ENCODE measurements around the gene INPP5D.

GRCh38 chr2:233197022-233197421, 136.9 kb downstream of the INPP5D start:
- no peak for TF ChIP-seq CTCF (IDR thresholded peaks at IDR 0.05; ENCODE audit: low read depth, low read length, missing input control)
- no peak for TF ChIP-seq SP1 (IDR thresholded peaks at IDR 0.05)
- TF ChIP-seq YY1 (IDR thresholded peaks at IDR 0.05): no peak
- TF ChIP-seq RAD21 (IDR thresholded peaks at IDR 0.05): no peak
- TF ChIP-seq ATF3 (IDR thresholded peaks at IDR 0.05): no peak
- TF ChIP-seq NR2F2 (IDR thresholded peaks at IDR 0.05): no peak
- TF ChIP-seq MAX (IDR thresholded peaks at IDR 0.05): no peak
- no peak for TF ChIP-seq RXRA (IDR thresholded peaks at IDR 0.05)

Data from liver (tissue), 3 donors.